GM18508 (cell line): ENCODE data around the gene MIF4GD.
"Not testable (repeated sequence)": the region's sequence is repeated elsewhere in the genome, so short reads cannot be mapped to it uniquely, and the experiment has no call there.

Source experiments
- ATAC-seq: cut with Tn5 transposase; IDR thresholded peaks from one replicate; pipeline ENCODE4 v1.9.1; 2021; ENCODE audit warnings: moderate number of reproducible peaks; ENCODE audit not compliant: insufficient read depth, unreplicated experiment

MIF4GD gene, protein sequence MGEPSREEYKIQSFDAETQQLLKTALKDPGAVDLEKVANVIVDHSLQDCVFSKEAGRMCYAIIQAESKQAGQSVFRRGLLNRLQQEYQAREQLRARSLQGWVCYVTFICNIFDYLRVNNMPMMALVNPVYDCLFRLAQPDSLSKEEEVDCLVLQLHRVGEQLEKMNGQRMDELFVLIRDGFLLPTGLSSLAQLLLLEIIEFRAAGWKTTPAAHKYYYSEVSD

GRCh38 chr17:75270966-75271232 lies at the start of gene MIF4GD:
MIF4GD (minus strand) TSS chr17:75271231; CDS start chr17:75270195, 1,036 bp downstream.
- no peak for ATAC-seq

- ATAC-seq = no peak
Observed at GRCh38 chr17:75319904-75320691, 49.1 kb upstream of the MIF4GD start.

DNA sequence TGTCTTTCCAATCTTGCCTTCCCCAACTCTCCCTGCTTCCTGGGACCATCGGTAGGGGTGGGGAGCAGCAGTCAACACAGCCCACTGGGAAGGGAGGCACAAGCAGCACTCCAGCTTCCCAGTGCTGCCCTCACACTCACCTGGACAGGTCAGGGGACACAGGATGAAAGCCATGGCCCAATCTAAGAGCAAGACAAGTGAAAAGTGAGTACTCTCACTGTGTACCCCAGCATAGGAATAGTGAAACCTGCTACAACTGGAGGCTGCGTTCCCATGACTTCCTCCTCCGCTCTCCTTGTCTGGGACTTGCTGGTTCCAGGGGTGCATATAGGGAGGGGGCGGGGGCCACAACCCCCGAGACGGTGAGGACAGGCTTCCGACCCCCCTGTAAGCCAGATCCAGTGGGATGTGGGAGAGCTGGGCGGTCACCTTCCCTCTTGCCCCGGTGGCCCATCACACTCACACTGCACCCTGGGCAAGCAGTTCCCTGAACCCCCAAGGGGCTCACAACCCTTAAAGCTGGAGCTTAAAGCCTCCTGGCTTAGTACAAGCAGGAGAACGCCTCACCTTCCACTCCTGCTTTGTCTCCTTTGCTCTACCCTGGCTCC lies 47.7 kb upstream of the MIF4GD start:
- ATAC-seq = no peak

- no peak for ATAC-seq
Observed at GRCh38 chr17:75318211-75318610, 47.2 kb upstream of the MIF4GD start.

DNA sequence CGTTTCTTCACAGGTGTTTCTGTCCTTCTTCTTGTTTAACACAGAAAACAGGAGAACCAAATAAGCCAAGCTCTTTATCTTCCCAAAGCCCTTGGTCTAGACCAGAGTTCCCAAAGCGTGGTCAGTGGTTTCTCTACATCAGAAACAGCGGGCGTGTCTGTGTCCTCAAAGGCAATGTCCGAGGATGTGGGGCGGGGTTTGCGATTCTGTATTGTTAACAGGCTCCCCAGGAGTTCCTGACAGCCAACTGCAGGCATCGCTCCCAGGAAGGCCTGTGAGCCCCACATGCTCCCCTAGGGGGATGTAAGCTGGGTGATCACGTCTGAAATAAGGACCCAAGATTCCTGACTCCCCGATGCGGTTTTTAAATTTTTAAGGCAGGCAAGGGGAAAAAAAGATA lies 46.6 kb upstream of the MIF4GD start:
- no peak for ATAC-seq

GRCh38 chr17:75316253-75316652 lies 45.2 kb upstream of the MIF4GD start:
- no peak for ATAC-seq

GRCh38 chr17:75315541-75316243 lies 44.7 kb upstream of the MIF4GD start:
- no peak for ATAC-seq

DNA sequence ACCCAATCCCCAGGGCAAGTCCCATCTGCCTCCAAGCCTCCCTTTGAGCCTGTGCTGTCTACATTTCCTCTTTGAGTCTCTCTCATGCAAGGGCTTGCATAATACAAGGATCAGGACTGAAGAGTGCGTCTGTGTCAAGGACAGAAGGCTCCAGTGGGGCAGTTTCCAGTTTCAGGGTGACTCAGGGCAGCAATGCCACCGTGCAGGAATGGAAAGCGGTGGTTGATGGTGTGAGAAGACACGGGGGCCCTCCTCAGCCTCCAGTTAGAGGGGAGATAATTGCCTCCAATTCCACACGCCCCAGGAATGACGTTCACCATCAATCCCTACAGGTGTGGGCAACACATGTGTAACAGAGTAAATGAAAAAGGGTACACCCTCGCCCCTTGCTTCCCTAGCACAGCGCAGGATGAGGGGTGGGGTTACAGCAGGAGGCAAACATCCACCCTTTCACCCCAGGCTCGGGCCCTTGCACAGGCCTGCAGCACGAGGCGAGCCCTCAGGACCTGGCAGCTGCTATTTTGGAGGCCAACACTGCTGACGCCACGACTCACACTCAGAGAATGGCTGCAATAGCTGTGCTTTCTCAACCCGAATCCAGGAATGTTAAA lies 43.0 kb upstream of the MIF4GD start:
- ATAC-seq = no peak

DNA sequence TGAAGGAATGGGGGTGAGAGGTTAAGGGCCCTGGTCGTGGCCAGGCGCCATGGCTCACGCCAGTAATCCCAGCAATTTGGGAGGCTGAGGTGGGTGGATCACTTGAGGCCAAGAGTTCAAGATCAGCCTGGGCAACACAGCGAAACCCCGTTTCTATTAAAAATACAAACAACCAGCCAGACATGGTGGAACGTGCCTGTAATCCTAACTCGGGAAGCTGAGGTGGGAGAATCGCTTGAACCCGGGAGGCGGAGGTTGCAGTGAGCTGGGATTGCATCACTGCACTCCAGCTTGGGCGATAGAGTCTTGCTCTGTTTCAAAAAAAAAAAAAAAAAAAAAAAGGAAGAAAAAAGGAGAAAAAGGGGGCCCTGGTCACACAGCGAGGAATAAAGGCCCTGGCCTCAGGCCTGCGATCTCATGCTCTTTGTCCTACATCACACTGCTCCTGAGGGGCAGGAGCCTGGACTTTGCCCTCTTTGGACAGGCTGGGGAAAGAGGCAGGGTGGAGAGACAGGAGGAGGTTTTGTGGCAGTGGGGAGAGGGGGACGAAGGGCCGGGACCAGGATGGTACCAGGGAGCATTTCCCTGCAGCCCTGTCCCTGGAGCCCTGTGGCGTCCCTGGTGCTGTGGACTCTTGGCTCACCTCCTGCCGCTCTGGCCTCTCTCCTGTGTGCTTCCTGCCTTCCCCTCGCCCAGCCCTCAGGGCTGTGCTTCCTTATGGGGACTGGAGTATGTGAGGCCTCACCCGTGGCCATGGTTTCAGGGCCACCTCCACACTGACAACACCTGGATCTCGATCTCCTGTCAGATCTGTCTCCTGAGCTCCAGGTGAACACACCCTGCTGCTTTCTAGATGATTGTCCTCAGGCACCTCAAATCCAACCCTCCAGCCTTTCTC lies 38.0 kb upstream of the MIF4GD start:
- ATAC-seq = no peak

DNA sequence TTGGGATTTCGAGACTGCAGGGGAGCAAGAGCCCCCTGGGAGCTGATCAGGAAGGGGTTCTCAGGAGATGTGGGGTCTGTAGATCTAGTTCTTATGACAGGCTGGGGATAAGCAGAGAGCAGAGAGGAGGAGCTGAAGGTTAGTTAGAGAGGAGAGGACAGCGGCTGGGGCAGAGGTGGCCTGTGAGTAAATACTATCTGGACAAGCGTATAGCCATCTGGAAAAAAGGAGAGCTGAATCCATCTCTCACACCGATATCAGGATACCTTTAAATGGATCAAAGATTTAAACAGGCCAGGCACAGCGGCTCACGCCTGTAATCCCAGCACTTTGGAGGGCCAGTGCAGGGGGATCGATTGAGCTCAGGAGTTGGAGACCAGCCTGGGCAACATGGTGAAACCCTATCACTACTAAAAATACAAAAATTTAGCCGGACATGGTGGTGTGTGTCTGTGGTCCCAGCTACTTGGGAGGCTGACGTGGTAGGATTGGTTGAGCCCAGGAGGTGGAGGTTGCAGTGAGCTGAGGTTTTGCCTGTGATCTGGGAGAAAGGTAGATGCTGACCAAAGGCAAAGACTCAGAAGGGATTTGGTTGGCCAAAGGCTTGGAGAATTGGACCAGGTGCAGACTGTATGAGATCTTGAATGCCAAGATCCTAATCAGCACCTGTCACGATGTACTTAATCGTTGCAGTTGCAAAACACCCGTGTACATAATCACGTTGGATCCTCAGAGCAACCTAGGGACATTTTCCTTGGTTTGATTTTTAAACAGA lies 37.1 kb upstream of the MIF4GD start:
- ATAC-seq = no peak

DNA sequence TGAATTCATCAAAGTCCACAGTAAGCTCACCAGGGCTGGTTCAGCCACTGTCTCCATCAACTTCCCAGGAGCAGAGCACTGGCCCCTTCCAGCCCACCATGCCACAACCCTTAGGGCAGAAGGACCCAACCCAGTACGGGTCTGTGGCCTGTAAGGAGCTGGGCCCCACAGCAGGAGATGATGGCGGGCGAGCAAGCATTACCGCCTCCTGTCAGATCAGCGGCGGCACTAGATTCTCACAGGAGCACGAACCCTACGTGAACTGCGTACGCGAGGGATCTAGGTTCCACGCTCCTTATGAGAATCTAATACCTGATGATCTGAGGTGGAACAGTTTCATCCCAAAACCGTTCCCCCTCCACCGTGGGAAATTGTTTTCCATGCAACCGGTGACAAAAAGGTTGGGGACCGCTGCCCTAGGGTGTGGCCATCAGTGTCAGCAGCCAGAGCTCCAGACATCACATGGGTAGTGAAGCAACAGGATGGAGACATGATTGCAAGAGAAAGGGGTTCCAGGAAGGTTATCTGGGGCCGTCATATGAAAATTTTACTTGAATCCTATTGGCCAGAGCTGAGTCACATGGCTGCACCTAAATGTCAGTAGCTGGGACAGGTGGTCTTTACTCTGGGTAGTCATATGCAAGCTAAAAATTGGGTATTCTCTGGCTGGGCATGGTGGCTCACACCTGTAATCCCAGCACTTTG lies 30.6 kb upstream of the MIF4GD start:
- ATAC-seq = no peak

GRCh38 chr17:75301049-75301448 lies 30.0 kb upstream of the MIF4GD start:
- ATAC-seq = no peak

- ATAC-seq = no peak
Observed at GRCh38 chr17:75300280-75300679, 29.2 kb upstream of the MIF4GD start.

- peak; percentile 57 for ATAC-seq
Observed at GRCh38 chr17:75295201-75296158, 24.4 kb upstream of the MIF4GD start.

DNA sequence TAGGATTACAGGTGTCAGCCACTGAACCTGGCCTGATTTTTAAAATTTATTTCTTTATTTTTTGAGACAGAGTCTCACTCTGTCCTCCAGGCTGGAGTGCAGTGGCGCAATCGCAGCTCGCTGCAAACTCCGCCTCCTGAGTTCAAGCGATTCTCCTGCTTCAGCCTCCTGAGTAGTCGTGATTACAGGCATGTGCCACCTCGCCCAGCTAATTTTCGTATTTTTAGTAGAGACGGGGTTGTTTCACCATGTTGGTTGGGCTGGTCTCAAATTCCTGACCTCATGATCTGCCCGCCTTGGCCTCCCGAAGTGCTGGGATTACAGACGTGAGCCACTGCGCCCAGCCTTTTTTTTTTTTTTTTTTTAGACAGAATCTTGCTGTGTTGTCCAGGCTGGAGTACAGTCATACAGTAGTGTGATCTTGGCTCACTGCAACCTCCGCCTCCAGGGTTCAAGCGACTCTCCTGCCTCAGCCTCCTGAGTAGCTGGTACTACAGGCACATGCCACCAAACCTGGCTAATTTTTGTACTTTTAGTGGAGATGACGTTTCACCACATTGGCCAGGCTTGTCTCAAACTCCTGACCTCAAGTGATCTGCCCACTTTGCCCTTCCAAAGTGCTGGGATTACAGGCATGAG lies 21.9 kb upstream of the MIF4GD start:
- not testable (repeated sequence) for ATAC-seq

DNA sequence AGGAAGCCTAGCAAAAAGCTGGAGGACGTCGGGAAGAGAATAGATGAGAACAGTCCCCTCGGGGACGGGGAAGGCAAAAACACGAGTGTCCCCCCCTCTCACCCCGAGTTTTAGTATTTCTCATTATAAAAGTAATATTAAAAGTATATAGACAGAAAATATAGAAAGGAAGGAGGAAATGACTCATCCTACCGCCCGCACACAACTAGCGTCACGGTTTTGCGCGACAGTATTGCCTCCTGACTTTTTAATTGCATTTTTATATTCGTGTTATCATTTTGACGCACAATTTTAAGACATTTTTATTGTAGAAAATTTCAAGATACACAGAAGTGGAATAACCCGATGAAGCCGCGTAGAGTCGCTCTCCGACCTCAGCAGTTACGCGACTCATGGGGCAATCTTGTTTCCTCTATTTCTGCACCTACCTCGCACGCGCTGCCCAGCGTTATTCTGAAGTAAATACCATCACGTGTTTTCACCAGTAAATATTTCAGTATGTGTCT lies 18.9 kb upstream of the MIF4GD start:
- ATAC-seq = no peak
